SK-MEL-5 (cell line): Measurements from ENCODE around the gene CLCN6. TPM values are rescaled to one million over a fixed set of nuclear protein-coding genes. Genes with fewer than 3 reads are reported as not detected.
A peak's percentile ranks its signal among the peaks of the same experiment; 100 is the strongest.

Source experiments
- DNase-seq: peaks from one replicate; pipeline ENCODE4 v3.0.0-alpha.2; 2016; ENCODE audit warnings: low read depth, low spot score
- in situ Hi-C: cut with HindIII; loops from 2 replicates; pipeline ENCODE4 v1.10.0; 2016; ENCODE audit warnings: low sequenced_read_pairs, high pct_unique_total_duplicates, low pct_unique_long_range_greater_than_20kb
- small RNA-seq, 2 experiments: library from RNA; depleted of rRNA; stranded (forward); fragments of <200 nt; gene quantifications; one replicate each; pipeline ENCODE3, GENCODE V24; 2014
- total RNA-seq: library from RNA; depleted of rRNA; stranded (reverse); fragments of >200 nt; shearing (Covaris generic); gene quantifications from 2 replicates; pipeline ENCODE4 v1.2.3, GENCODE V29; 2014; rRNA removed

Gene CLCN6
- total RNA-seq, 1 experiment from 2014 or later: 6.2 TPM

DNA sequence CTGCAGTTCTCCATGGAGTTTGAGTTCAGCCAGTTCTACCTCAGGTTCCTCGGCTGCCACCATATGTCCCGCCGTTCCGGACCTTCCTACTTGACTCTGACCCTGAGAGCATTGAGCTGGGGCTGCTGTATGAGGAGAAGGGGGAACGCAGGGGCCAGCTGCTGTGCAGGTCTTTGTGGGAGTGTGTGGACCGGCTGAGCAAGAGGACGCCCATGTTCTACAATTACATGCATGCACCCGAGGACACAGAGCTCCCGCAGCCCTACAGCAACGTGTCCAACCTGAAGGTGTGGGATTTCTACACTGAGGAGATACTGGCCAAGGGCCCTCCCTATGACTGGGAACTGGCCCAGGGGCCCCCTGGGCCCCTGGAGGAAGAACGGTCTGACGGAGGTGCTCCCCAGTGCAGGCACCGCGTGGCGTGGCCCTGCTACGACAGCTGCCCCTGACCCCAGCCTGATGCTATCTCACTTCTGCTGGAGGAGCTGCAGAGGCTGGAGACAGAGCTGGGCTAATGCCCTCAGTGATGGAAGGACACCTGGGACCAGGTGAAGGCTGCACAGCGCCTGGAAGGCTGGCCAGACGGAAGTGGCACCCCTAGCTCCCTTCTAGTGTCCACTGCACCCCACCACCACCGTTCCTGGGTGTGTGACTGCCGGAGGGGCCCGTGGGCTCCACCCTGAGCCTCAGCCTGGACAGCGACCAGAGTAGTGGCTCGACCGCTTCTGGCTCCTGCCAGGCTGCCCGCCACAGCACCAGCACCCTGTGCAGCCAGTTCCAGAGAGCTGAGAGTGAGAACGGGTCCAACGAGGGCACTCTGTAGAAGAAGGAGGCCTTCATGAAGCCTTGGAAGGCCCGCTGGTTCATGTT, 73.6 kb downstream of the CLCN6 start:
- DNase-seq: no peak
- in situ Hi-C loops: no loop called here

DNA sequence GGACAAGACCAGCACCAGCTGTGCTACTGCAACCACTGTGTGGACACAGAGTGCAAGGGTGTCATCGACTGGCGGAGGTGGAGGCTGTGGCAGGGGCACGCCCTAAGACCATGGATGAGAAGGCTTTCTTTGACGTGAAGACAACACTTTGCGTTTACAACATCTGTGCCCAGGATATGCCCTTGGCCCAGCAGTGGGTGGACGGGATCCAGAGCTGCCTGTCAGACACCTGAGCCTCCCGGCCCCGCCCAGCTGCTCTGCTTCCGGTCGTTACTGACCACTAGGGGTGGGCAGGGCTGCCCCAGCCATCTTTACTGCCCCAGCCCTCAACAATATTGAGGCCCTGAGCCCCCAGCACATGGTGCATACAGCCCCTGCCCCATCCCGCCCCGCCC, 74.2 kb downstream of the CLCN6 start:
- in situ Hi-C loops: no loop called here
- no peak for DNase-seq

DNA sequence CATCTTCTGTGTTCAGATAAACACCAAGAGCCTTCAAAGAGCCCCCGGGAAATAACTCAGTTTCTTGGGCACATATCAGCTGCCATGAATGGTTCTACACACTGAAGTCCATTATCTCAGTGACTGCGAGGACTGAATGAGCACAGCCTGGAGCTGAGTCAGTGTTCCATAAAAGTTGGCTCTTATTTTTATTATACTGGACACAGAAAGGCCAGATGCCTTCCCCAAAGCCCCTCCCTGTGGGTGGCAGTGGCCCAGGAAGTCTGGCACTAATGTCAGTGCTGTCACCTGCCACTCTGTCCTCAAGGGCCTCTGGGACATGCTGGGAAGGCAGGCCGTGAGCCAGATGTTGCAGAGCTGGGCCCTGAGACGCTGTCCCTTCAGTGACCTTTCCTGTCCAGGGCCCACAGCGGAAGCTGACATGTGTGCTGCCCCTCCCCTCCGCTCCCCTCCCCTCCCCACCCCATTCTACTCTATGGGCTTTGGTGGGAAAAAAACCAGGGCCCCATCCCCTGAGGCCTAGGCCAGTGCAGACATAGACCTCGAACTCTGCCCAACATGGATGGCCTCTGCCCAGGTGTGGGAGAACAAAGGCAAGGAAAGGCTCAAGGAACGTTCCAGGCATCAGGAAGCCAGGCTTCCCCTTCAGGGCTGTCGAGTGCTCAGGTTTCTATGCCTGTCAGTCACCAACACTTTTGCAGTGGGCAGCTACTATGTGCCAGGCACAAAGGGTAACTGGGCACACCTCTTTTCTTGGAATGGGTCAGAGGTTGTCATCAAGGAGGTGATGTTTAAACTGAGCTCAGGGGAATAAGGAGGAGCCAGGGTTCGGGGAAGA, 75.1 kb downstream of the CLCN6 start:
- in situ Hi-C loops: no loop called here
- DNase-seq: peak; percentile 9

- DNase-seq: no peak
- in situ Hi-C loops: no loop called here
These were observed 75.9 kb downstream of the CLCN6 start for GRCh38 chr1:11881749-11882441.

DNA sequence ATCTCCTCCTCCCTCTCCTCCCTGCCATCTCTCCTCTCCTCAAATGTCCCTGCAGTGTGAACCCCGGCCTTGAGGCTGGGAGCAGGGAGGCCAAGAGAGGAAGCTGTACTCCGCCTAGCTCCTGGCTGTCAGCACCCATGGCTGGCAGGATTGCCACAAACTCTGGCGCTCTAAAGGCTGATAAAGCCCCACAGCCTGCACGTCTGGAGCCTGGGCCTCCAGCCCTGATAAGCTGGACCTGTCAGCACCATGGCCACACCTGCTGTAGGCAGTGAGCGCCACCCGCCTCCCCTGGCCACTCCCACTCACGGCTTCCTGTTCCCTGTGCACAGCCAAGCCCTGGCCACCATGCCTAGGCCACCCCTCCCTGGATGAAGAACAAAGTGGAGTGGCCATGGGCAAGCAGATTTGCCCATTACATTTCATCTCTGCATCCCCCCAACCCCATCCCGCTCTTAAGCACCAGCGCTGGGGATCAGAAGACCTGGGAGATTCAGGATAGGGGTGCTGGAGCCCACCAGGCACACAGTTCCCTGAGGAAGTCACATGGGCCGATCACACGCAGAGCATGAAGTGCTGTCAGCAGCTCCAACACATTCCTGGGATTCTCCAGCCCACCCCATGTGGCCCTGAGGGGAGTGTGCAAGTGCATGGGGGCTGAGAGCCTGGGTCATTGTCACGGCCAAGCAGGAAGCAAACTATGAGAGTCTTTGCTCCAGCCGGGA, 77.0 kb downstream of the CLCN6 start:
- no peak for DNase-seq
- in situ Hi-C loops: no loop called here

GRCh38 chr1:11885916-11886315, 79.9 kb downstream of the CLCN6 start:
- in situ Hi-C loops: no loop called here

DNA sequence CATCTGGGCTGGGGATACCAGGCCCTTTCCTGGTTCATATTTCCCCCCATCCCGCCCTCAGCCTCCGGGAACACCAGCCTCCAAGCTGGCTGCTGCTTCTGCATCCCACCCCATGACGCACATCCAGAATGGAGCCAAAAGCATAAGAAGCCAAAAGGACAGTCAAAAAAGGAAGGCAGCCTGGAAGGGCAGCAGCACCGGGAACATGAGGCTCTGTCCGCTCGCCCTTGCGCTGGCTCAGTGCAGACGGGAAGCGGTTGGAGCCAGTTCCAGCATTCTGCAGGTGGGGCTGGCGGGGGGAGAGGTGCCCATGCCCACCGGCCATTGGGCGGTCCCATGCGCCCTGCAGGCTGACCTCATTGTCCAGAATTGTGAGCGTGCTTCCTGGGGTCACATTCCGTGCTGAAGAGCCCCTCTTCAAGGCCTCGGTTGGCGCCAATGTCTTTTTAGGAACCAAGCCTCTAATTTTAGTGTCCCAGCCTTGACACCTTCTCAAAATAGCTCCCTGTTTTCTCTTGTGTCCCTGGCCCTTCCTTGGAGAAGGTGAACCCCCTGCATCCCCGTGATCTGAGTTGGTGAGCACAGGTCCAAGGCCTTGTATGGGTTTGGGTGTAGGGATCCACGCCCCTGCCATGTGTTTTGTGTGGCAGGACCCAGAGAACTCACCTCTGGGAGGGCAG, 81.1 kb downstream of the CLCN6 start:
- in situ Hi-C loops: no loop called here
- DNase-seq: no peak

More at GRCh38 chr1:11885916-11886315, 79.9 kb downstream of the CLCN6 start:
- no peak for DNase-seq

DNA sequence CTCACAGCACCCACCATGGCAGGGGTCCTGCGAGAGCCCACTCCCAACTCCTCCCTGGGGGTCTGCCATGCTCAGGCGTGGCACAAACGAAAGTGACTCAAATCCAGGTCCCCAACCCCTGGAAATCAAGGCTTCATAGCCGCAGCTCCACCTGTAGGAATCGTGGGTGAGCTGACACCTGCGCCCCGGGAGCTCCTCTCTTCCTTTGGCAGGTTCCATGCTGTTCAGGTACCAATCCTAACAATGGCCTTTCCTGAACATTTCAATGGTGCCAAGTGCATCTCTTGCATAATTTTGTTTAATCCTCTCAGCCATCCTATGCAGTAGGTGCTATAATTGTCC, 81.6 kb downstream of the CLCN6 start:
- in situ Hi-C loops: no loop called here
- DNase-seq: no peak

DNA sequence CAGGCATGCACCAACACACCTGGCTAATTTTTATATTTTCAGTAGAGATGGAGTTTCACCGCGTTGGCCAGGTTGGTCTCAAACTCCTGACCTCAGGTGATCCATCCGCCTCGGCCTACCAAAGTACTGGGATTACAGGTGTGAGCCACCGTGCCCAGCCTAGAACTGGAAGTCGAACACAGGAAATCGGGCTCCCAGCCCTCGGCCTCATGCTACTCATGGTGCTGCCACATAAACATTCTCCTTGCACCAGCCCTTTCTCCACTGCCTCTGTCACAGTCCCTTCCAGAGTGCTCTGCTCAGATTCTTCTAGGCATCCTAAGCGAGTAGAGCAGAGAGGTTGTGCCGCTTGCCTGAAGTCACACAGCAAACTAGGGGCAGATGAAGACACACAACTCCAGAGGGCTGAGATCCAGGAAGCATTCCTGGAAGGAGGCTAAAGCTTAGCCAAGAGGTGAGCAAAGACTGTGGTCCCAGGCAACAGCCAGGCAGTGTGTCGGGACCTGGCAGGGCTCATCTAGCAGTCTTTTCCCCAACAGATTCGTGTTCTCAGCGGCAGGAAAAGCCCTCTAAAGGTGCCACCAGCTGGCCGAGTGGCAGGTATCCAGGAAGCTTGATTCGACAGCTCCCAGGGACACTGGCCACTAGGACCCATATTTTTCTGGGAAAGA, 82.3 kb downstream of the CLCN6 start:
- in situ Hi-C loops: no loop called here
- no peak for DNase-seq

DNA sequence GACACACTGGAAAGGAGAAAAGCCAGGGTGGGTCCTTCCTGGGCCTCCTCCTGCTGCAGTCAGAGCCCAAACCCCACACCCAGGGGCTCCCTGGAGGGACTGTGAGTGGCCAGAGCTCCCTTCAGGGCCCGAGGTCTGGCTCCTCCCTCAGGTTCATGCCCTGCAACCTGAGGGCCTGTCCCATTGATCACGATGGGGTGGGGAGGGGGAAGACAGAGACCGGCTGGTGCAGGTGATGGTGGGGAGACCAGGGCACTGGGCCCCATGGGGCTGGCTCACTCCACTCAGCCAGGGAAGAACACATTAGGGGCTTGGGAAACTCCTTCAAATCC, 82.9 kb downstream of the CLCN6 start:
- in situ Hi-C loops: no loop called here
- no peak for DNase-seq

DNA sequence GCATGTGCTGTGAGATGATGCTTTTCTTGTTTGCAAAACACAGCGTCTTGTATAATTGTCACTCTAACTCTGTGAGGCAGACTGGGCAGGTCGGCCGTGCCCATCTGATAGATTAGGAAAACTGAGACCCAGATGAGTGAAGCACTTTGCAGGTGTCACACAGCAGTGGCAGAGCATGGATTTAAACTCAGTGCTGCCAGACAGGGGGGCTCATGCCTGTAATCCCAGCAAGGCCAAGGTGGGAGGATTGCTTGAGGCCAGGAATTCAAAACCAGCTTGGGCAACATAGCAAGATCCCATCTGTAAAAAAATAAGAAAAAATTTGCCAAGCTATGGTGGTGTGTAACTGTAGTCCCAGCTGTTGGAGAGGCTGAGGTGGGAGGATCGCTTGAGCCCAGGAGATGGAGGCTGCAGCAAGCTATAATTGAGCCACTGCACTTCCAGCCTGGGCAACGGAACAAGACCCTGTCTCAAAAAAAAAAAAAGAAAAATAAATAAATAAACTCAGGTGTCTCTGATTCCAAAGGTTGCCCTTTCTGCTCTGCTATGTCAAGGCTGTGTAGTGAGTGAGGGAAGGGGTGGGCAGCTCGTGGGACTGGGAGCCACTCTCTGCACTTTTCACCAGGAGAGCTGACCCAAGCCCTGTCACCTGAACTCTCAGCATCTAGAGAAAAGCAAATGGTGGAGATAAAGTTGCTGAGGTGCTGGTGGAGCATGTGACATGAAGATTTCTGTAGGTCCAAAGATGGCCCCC, 85.6 kb downstream of the CLCN6 start:
- no peak for DNase-seq
- in situ Hi-C loops: no loop called here

Small RNA genes within 50 kb of the gene (small RNA-seq; reads per million reads assigned to genes)
- 0 reads per million in 2 experiments for gene RF02156
- 0 reads per million in 2 experiments for gene RF02157
- 0 reads per million in 2 experiments for gene RF02158

Other genes with a start within 250 kb of the CLCN6 start
- gene FBXO2, start 151.8 kb upstream of the CLCN6 start, total RNA-seq: 1.3 and 2.2 TPM in 2 replicates
- 20.3 and 21.4 TPM in 2 replicates for gene FBXO44, start 151.3 kb upstream of the CLCN6 start, total RNA-seq
- gene FBXO6, start 142.0 kb upstream of the CLCN6 start, total RNA-seq: 4.8 and 5.0 TPM in 2 replicates
- 62.5 and 64.8 TPM in 2 replicates for gene MAD2L2, start 125.0 kb upstream of the CLCN6 start, total RNA-seq
- gene DRAXIN, start 114.5 kb upstream of the CLCN6 start, total RNA-seq: 0.03 TPM in 1 of 2 replicates, not detected in the other
- 82.5 and 91.4 TPM in 2 replicates for gene AGTRAP, start 70.1 kb upstream of the CLCN6 start, total RNA-seq
- not detected in 2 replicates for gene C1orf167, start 44.0 kb upstream of the CLCN6 start, total RNA-seq
- gene MTHFR, start 227 bp upstream of the CLCN6 start, total RNA-seq: 15.2 and 19.2 TPM in 2 replicates
- gene NPPA, start 41.6 kb downstream of the CLCN6 start, total RNA-seq: not detected in 2 replicates
- not detected in 2 replicates for gene NPPB, start 52.8 kb downstream of the CLCN6 start, total RNA-seq
- 62.0 and 69.0 TPM in 2 replicates for gene KIAA2013, start 120.2 kb downstream of the CLCN6 start, total RNA-seq
- gene PLOD1, start 128.5 kb downstream of the CLCN6 start, total RNA-seq: 204 and 218 TPM in 2 replicates
- 49.1 and 51.7 TPM in 2 replicates for gene MFN2, start 174.3 kb downstream of the CLCN6 start, total RNA-seq
- gene MIIP, start 213.3 kb downstream of the CLCN6 start, total RNA-seq: 17.0 and 18.9 TPM in 2 replicates